ENCODE measurements around the gene KDM2B. TPM values are rescaled to one million over a fixed set of nuclear protein-coding genes. Genes with fewer than 3 reads are reported as not detected.

KDM2B gene
- total and polyA plus RNA-seq, 2 experiments from 2014 or later = 59.4 to 161 TPM

DNA sequence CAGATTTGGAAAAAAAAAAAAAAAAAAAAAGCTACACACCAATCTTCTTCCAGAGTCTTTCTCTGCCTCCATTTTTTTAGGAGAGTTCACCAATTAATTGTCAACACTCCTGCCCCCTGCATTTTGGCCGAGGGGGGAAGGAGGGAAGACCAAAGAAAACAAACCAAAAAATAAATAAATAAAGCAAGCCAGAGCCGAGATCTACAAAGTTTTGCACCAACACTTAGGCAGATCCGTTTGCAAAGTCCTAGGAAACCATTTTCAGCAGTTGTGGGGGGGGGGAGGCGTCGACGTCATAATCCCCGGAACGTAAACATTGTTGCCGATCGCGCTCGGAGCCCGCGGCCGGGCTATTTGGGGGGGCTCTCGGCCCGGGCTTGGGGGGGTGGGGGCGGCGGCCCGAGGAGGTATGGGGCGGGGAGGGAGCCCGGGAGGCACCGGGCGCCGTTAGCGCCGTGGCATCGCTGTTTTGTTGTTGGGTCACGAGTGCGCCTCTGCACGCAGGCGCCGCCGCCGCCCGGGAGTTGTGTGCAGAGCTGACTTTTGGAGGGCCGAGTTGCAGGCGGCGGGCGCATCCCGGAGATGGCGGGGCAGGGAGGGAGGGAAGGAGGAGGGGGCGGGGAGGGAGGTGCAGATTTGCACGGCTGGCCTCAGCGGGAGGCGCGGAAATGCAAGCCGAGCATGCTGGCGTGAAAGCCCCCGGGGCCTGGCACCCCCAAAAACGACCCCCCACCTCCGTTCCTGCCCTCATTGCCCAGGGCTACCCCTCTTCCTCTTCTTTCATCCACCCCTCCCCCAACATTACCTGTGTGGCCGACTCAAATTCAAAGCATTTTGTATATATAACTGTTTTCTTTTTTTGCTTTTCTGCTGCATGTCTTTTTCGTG, 598 bp downstream of the KDM2B start:
- peak overlapping the region; percentile 90 for H3K4me3 ChIP-seq

DNA sequence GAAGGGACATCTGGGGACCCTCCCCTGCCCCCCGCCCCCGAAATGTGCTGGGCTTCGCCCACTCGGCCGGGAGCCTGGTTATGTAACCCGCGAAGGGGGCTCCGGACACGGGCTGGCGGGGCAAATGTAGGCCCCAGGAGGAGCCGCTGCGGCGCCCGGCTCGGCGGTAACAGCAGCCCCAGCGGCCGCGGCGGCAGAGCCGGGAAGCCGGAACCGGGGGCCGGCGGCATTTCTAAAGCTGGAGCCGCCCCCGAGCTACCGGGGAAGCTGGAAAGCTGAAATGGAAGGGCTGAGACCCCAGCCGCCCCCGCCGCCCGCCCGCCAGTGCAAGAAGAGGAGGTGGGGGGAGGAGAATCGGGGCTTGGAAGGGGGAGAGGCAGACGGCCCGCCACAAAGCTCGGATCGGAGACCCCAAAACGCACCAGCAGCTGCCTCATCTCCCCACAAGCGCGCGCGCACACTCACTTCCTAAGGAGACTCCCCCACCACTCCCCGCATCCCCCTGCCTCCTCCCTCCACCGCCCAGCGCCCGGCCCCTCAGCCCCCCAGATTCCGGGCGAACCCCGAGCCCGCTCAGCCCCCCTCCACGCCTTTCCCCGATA, 1.5 kb downstream of the KDM2B start:
- H3K4me2 ChIP-seq = peak overlapping the region; percentile 97
- Mint-ChIP-seq H3K27me3 (ENCODE audit: insufficient read depth, low read depth, poor library complexity) (peaks cover 12% of the 10 kb centered on the region), H3K9me3 (no peaks in the 10 kb centered on the region), H3K4me3 (peak overlapping the region; percentile 90), H3K27ac (peak overlapping the region; percentile 99), H3K4me1 (peaks cover 45% of the 10 kb centered on the region), H3K36me3 (ENCODE audit: low read depth) (peaks cover 30% of the 10 kb centered on the region)
- H3K36me3 ChIP-seq (ENCODE audit: insufficient read depth) = peaks cover 18% of the 10 kb centered on the region
- peaks cover 70% of the 10 kb centered on the region for H3K79me2 ChIP-seq (replicated peaks; ENCODE audit: insufficient read depth)
- peaks cover 11% of the 10 kb centered on the region for H4K20me1 ChIP-seq (replicated peaks; ENCODE audit: insufficient read depth)
- no peak overlapping the region for H2AFZ ChIP-seq
- no peak; the same call in 2 of the 3 replicates for ATAC-seq
- no peaks in the 10 kb centered on the region for H3K27me3 ChIP-seq (ENCODE audit: insufficient read depth)
- no peaks in the 10 kb centered on the region for H3K9me2 ChIP-seq (ENCODE audit: insufficient read depth)
- peaks cover 52% of the 10 kb centered on the region for H3F3A ChIP-seq (replicated peaks; ENCODE audit: low read depth)
- peaks cover 31% of the 10 kb centered on the region for H3K4me1 ChIP-seq (ENCODE audit: insufficient read depth)
- DNase-seq (ENCODE audit: low spot score) = peak; percentile 73
- peak overlapping the region; percentile 90 for H3K4me3 ChIP-seq
- H3K27ac ChIP-seq (ENCODE audit: low read depth) = peak overlapping the region; percentile 100
- TF ChIP-seq, protein P1, sequence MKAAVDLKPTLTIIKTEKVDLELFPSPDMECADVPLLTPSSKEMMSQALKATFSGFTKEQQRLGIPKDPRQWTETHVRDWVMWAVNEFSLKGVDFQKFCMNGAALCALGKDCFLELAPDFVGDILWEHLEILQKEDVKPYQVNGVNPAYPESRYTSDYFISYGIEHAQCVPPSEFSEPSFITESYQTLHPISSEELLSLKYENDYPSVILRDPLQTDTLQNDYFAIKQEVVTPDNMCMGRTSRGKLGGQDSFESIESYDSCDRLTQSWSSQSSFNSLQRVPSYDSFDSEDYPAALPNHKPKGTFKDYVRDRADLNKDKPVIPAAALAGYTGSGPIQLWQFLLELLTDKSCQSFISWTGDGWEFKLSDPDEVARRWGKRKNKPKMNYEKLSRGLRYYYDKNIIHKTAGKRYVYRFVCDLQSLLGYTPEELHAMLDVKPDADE (IDR thresholded peaks at IDR 0.05) = no peak
- TF ChIP-seq ZNF331 (CRISPR knock-in tag; IDR thresholded peaks at IDR 0.05; ENCODE audit: low read depth) (no peak), CREB1 (CRISPR knock-in tag; IDR thresholded peaks at IDR 0.05; ENCODE audit: low read depth) (no peak), POLR2AphosphoS5 (IDR thresholded peaks at IDR 0.05; ENCODE audit: low read depth) (no peak), EZH2phosphoT487 (IDR thresholded peaks at IDR 0.05; ENCODE audit: unreplicated experiment) (no peak), EZH2 (IDR thresholded peaks at IDR 0.05; ENCODE audit: low read depth, unreplicated experiment) (no peak)
- TF ChIP-seq, protein P2, sequence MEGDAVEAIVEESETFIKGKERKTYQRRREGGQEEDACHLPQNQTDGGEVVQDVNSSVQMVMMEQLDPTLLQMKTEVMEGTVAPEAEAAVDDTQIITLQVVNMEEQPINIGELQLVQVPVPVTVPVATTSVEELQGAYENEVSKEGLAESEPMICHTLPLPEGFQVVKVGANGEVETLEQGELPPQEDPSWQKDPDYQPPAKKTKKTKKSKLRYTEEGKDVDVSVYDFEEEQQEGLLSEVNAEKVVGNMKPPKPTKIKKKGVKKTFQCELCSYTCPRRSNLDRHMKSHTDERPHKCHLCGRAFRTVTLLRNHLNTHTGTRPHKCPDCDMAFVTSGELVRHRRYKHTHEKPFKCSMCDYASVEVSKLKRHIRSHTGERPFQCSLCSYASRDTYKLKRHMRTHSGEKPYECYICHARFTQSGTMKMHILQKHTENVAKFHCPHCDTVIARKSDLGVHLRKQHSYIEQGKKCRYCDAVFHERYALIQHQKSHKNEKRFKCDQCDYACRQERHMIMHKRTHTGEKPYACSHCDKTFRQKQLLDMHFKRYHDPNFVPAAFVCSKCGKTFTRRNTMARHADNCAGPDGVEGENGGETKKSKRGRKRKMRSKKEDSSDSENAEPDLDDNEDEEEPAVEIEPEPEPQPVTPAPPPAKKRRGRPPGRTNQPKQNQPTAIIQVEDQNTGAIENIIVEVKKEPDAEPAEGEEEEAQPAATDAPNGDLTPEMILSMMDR (conservative IDR thresholded peaks at IDR 0.05; ENCODE audit: low read depth in 2 of 2) = no peak

More for the DNA sequence above, 598 bp downstream of the KDM2B start:
- Histone ChIP-seq H2AFZ (no peak overlapping the region), H3K4me2 (peak overlapping the region; percentile 97), H3K4me1 (ENCODE audit: insufficient read depth) (peaks cover 26% of the 10 kb centered on the region), H4K20me1 (replicated peaks; ENCODE audit: insufficient read depth) (peaks cover 9% of the 10 kb centered on the region), H3K27me3 (ENCODE audit: insufficient read depth) (no peaks in the 10 kb centered on the region), H3K27ac (ENCODE audit: low read depth) (peak overlapping the region; percentile 100), H3K9me2 (ENCODE audit: insufficient read depth) (no peaks in the 10 kb centered on the region), H3K79me2 (replicated peaks; ENCODE audit: insufficient read depth) (peaks cover 70% of the 10 kb centered on the region), H3F3A (replicated peaks; ENCODE audit: low read depth) (peaks cover 43% of the 10 kb centered on the region), H3K36me3 (ENCODE audit: insufficient read depth) (peaks cover 9% of the 10 kb centered on the region)
- TF ChIP-seq CREB1 (CRISPR knock-in tag; IDR thresholded peaks at IDR 0.05; ENCODE audit: low read depth) = peak; percentile 89
- no peak for TF ChIP-seq STAT1 (IDR thresholded peaks at IDR 0.05; ENCODE audit: unreplicated experiment)
- TF ChIP-seq NANOG (IDR thresholded peaks at IDR 0.05; ENCODE audit: borderline replicate concordance) = no peak
- TF ChIP-seq, protein P3, sequence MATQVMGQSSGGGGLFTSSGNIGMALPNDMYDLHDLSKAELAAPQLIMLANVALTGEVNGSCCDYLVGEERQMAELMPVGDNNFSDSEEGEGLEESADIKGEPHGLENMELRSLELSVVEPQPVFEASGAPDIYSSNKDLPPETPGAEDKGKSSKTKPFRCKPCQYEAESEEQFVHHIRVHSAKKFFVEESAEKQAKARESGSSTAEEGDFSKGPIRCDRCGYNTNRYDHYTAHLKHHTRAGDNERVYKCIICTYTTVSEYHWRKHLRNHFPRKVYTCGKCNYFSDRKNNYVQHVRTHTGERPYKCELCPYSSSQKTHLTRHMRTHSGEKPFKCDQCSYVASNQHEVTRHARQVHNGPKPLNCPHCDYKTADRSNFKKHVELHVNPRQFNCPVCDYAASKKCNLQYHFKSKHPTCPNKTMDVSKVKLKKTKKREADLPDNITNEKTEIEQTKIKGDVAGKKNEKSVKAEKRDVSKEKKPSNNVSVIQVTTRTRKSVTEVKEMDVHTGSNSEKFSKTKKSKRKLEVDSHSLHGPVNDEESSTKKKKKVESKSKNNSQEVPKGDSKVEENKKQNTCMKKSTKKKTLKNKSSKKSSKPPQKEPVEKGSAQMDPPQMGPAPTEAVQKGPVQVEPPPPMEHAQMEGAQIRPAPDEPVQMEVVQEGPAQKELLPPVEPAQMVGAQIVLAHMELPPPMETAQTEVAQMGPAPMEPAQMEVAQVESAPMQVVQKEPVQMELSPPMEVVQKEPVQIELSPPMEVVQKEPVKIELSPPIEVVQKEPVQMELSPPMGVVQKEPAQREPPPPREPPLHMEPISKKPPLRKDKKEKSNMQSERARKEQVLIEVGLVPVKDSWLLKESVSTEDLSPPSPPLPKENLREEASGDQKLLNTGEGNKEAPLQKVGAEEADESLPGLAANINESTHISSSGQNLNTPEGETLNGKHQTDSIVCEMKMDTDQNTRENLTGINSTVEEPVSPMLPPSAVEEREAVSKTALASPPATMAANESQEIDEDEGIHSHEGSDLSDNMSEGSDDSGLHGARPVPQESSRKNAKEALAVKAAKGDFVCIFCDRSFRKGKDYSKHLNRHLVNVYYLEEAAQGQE (IDR thresholded peaks at IDR 0.05; ENCODE audit: unreplicated experiment) = no peak
- peak; percentile 61 for TF ChIP-seq POLR2AphosphoS5 (IDR thresholded peaks at IDR 0.05; ENCODE audit: low read depth)
- TF ChIP-seq, protein P1 (IDR thresholded peaks at IDR 0.05) = peak; percentile 75; the same call in 1 of the 2 replicates
- no peak for TF ChIP-seq ZNF331 (CRISPR knock-in tag; IDR thresholded peaks at IDR 0.05; ENCODE audit: low read depth)
- TF ChIP-seq ZNF114 (CRISPR knock-in tag; IDR thresholded peaks at IDR 0.05) = no peak
- Mint-ChIP-seq H3K4me1 (peaks cover 37% of the 10 kb centered on the region), H3K27me3 (ENCODE audit: insufficient read depth, low read depth, poor library complexity) (peaks cover 10% of the 10 kb centered on the region), H3K4me3 (peak overlapping the region; percentile 90), H3K9me3 (no peaks in the 10 kb centered on the region), H3K27ac (peak overlapping the region; percentile 99), H3K36me3 (ENCODE audit: low read depth) (peaks cover 24% of the 10 kb centered on the region)
- ATAC-seq (peak; percentile 6), DNase-seq (ENCODE audit: low spot score) (peak; percentile 92)

Data from GM23338 (cell line).